Ovary (tissue), 9 donors: ENCODE results near the gene KBTBD7. TPM values are rescaled to one million over a fixed set of nuclear protein-coding genes. Genes with fewer than 3 reads are reported as not detected.

Experiments
- DNase-seq, 5 donors: peaks; one replicate each; pipeline ENCODE4 v3.0.0-alpha.2; 2019 to 2020
- H3K27ac ChIP-seq, 2 donors: fragments of 200-600 bp; one replicate each; pipeline versions ENCODE4 v1.5.1 to v1.8.0; 2019 to 2022
- H3K27me3 ChIP-seq: fragments of 200-600 bp; one replicate; pipeline ENCODE4 v1.8.0; 2022
- H3K36me3 ChIP-seq: fragments of 200-600 bp; sonication (generic); one replicate; pipeline ENCODE4 v1.5.1; 2019
- H3K4me1 ChIP-seq: one replicate; pipeline ENCODE4 v1.8.1; 2013; ENCODE audit warnings: mild to moderate bottlenecking, moderate library complexity; ENCODE audit not compliant: insufficient read depth
- H3K4me3 ChIP-seq: fragments of 200-600 bp; sonication (generic); one replicate; pipeline ENCODE4 v1.5.1; 2017
- H3K9me3 ChIP-seq, 2 donors: fragments of 200-600 bp in 1 of 2; sonication (generic) in 1 of 2; one replicate each; pipeline versions ENCODE4 v1.5.1 to v1.8.1; 2013 to 2019; ENCODE audit warnings: mild to moderate bottlenecking in 1 of 2, moderate library complexity in 1 of 2
- EP300 ChIP-seq: sonication (generic); formaldehyde crosslinking; IDR thresholded peaks from one replicate; pipeline ENCODE4 v1.6.1; 2017; ENCODE audit warnings: antibody characterized with exemption
- POLR2A ChIP-seq: fragments of 450-650 bp; IDR thresholded peaks from one replicate; pipeline ENCODE4 v1.6.1; 2017; ENCODE audit warnings: antibody characterized with exemption, mild to moderate bottlenecking, moderate library complexity
- WGBS, 3 donors: extraction: QIAGEN DNeasy Blood & Tissue Kit in 1 of 3; methylation state at CpG; one replicate each; pipeline versions ENCODE4 v1.1.5 to v1.1.7; 2013 to 2017; 5-methylcytosine and 5-hydroxymethylcytosine counted together
- intact Hi-C, 4 donors: fragments of 100-400 bp; cut with DNase I; formaldehyde crosslinking; loops; one replicate each; pipeline versions ENCODE4 v1.11.0 to v1.15.1; 2022 to 2023
- polyA plus RNA-seq, 2 donors: library from polyadenylated mRNA; stranded (reverse); fragments of 200-250 nt in 1 of 2; fragments of 350-450 nt in 1 of 2; fragmentation: Illumina TruSeq in 1 of 2; extraction: RNeasy Lipid Tissue Mini Kit (QIAGEN cat#74804) in 1 of 2; gene quantifications; one replicate each; pipeline ENCODE4 v1.2.3, GENCODE V29; 2013 to 2014
- total RNA-seq, 7 donors: library from RNA; depleted of rRNA in 2 of 7; stranded (reverse); fragments of >200 nt in 2 of 7; fragmentation: NEBNext Ultra II Directional in 3 of 7; extraction: Animal tissue kit (Norgen Biotek cat#: 25700) in 3 of 7; gene quantifications; one replicate each; pipeline versions ENCODE4 v1.1.0 to v1.2.4, GENCODE V29; 2016 to 2023
- TF ChIP-seq, protein P1 (sequence below), 3 donors: fragments of 450-650 bp in 2 of 3; fragments of 200-600 bp in 1 of 3; IDR thresholded peaks; one replicate each; pipeline versions ENCODE4 v1.5.1 to v1.8.0; 2016 to 2022; ENCODE audit warnings: antibody characterized with exemption in 3 of 3, mild to moderate bottlenecking in 1 of 3
- donor health status: DM: no; HTN: no; CAD: no; lungs with moderate emphysema.
- donor health status: DM: no; HTN: no; CAD: no.
- donor health status: Bipolar disorder and iron deficiency.
- donor health status: DM: yes; HTN: yes; CAD: no.
- donor health status: DM: no; HTN: no; CAD: no.
- donor health status: DM: yes; HTN: yes; CAD: no.

KBTBD7 gene
- total and polyA plus RNA-seq, 9 donors, result 3.9 to 11.8 (median 6.6) TPM

DNA sequence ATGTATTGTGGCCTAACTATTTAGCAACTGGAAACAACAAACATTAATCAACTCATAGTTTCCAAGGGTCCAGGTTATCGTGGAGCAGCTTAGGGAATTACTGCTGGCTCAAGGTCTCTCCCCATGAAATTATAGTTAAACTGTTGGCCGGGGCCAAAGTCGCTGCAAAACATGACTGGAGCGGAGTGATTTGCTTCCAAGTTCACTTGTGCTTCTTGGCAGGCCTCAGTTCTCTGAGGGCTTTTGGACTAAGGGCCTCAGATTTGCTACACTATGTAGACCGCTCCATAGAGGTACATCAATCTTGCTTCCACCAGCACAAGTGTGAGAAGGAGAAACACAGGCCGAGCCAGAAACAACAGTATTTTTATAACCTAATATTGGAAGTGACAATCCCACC is 9.4 kb upstream of the KBTBD7 start:
- 87 to 94% (median 87%) methylated on average over 6 of the region's 6 CpGs for WGBS, 3 donors
- intact Hi-C loops, result loop anchor here in 1 of 4 donors (10.0 kb wide), 1 partner anchor 69 kb away; the partner anchor contains the start of gene KBTBD6
- H3K4me3 ChIP-seq, result no peak overlapping the region
- H3K27ac ChIP-seq, result no peak overlapping the region
- no peak for DNase-seq
- no peaks in the 10 kb centered on the region for H3K9me3 ChIP-seq
- no peaks in the 10 kb centered on the region for H3K27me3 ChIP-seq
- H3K36me3 ChIP-seq, result no peaks in the 10 kb centered on the region
- H3K4me1 ChIP-seq, result no peaks in the 10 kb centered on the region
- no peak for TF ChIP-seq POLR2A
- TF ChIP-seq EP300, result no peak
- TF ChIP-seq, protein P1, sequence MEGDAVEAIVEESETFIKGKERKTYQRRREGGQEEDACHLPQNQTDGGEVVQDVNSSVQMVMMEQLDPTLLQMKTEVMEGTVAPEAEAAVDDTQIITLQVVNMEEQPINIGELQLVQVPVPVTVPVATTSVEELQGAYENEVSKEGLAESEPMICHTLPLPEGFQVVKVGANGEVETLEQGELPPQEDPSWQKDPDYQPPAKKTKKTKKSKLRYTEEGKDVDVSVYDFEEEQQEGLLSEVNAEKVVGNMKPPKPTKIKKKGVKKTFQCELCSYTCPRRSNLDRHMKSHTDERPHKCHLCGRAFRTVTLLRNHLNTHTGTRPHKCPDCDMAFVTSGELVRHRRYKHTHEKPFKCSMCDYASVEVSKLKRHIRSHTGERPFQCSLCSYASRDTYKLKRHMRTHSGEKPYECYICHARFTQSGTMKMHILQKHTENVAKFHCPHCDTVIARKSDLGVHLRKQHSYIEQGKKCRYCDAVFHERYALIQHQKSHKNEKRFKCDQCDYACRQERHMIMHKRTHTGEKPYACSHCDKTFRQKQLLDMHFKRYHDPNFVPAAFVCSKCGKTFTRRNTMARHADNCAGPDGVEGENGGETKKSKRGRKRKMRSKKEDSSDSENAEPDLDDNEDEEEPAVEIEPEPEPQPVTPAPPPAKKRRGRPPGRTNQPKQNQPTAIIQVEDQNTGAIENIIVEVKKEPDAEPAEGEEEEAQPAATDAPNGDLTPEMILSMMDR (IDR thresholded peaks at IDR 0.05), result no peak

DNA sequence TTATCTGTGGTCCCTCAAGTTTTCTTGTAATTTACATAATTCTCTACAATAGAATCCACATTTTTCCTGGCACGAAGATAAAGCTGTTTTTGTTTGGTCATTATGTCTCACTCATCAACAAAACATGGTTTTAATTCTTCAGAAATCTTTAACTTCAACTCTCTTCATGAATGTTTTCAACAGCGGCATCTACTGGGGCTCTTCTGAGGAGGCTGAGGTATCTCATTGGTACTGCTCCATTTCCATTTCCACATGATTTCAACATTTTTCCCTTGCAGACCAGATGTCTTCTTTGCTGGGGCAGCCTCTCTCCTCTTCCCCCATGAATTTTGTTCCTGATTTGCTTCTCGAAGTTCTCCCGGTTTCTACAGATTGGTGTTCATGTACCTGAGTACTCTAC is 5.8 kb upstream of the KBTBD7 start:
- no peaks in the 10 kb centered on the region for H3K9me3 ChIP-seq
- intact Hi-C loops, result loop anchor here in 2 of 4 donors (1.0 to 10.0 kb wide), 2 partner anchors 60 to 65 kb away; partner anchors contain the start of gene KBTBD6 (in 1 of the 2)
- H3K4me3 ChIP-seq, result no peak overlapping the region
- no peak for TF ChIP-seq EP300
- TF ChIP-seq, protein P1 (IDR thresholded peaks at IDR 0.05), result no peak
- TF ChIP-seq POLR2A, result no peak
- H3K27ac ChIP-seq, result no peak overlapping the region
- no peaks in the 10 kb centered on the region for H3K27me3 ChIP-seq
- no peaks in the 10 kb centered on the region for H3K4me1 ChIP-seq
- WGBS, 3 donors, result 57 to 71% (median 63%) methylated on average over 4 of the region's 4 CpGs
- no peaks in the 10 kb centered on the region for H3K36me3 ChIP-seq
- DNase-seq, result no peak

DNA sequence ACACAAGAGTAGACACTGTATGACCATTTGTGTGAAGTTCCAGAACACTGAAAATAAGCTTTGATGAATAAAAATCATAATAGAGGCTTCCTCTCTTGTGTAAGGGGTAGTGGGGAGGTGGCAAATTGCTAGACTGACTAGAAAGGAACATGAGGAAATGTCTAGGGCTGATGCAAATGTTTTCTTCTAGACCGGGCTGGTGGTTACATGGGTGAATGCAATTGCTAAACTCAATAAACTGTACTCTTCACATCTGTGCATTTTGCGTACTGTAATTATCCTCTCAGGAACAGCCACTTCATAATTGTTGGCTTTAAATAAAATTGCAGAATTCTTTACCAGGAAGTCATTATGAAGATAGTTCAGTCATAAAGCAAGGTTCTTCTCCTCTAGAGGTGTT is 5.2 kb upstream of the KBTBD7 start:
- H3K4me3 ChIP-seq, result no peak overlapping the region
- no peak for DNase-seq
- no peaks in the 10 kb centered on the region for H3K9me3 ChIP-seq
- H3K27me3 ChIP-seq, result no peaks in the 10 kb centered on the region
- intact Hi-C loops, result no loop called here
- no peaks in the 10 kb centered on the region for H3K4me1 ChIP-seq
- 80 to 90% (median 89%) methylated on average over 2 of the region's 2 CpGs for WGBS, 3 donors
- no peak overlapping the region for H3K27ac ChIP-seq
- H3K36me3 ChIP-seq, result no peaks in the 10 kb centered on the region
- TF ChIP-seq POLR2A, result no peak
- TF ChIP-seq, protein P1 (IDR thresholded peaks at IDR 0.05), result no peak

DNA sequence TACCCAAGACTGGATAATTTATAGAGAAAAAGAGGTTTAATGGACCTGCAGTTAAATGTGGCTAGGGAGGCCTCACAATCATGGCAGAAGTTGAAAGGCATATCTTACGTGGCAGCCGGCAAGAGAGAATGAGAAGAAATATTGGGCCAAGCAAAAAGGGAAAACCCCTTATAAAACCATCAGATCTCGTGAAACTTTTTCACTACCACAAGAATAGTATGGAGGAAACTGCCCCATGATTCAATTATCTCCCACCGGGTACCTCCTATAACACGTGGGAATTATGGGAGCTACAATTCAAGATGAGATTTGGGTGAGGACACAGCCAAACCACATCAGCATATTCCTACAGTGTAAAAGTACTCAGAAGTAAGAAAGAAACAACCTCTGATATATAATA is 4.7 kb upstream of the KBTBD7 start:
- H3K4me1 ChIP-seq, result no peaks in the 10 kb centered on the region
- 86 to 90% (median 89%) methylated on average over 5 of the region's 5 CpGs for WGBS, 3 donors
- no peaks in the 10 kb centered on the region for H3K36me3 ChIP-seq
- H3K4me3 ChIP-seq, result no peak overlapping the region
- no peak for DNase-seq
- no peaks in the 10 kb centered on the region for H3K9me3 ChIP-seq
- no peak overlapping the region for H3K27ac ChIP-seq
- no peaks in the 10 kb centered on the region for H3K27me3 ChIP-seq
- intact Hi-C loops, result no loop called here
- TF ChIP-seq, protein P1 (IDR thresholded peaks at IDR 0.05), result no peak
- TF ChIP-seq EP300 (no peak), POLR2A (no peak)
